MM.1S (cell line): ENCODE measurements around the gene ZNF212.
"Not testable (repeated sequence)": the region's sequence is repeated elsewhere in the genome, so short reads cannot be mapped to it uniquely, and the experiment has no call there.

Source experiments
- DNase-seq: peaks from one replicate; pipeline ENCODE4 v3.0.0-alpha.2; 2015
- H2AFZ ChIP-seq: fragments of 300-600 bp; sonication (generic); 2 replicates; pipeline ENCODE4 v1.6.0; 2016; ENCODE audit warnings: antibody characterized with exemption, low read length
- H3F3A ChIP-seq: fragments of 300-600 bp; sonication (generic); 2 replicates; pipeline ENCODE4 v1.6.1; 2016; ENCODE audit warnings: mild to moderate bottlenecking, antibody characterized with exemption, low read length, moderate library complexity, mixed read lengths; ENCODE audit not compliant: insufficient read depth
- H3K27ac ChIP-seq: fragments of 300-600 bp; sonication (generic); 2 replicates; pipeline ENCODE4 v1.5.1; 2016; ENCODE audit warnings: mild to moderate bottlenecking, low read length
- H3K27me3 ChIP-seq: fragments of 300-600 bp; sonication (generic); replicated peaks from 2 replicates; pipeline ENCODE4 v1.6.0; 2016; ENCODE audit warnings: low read length; ENCODE audit not compliant: insufficient read depth
- H3K36me3 ChIP-seq: fragments of 300-600 bp; sonication (generic); replicated peaks from 2 replicates; pipeline ENCODE4 v1.6.1; 2016; ENCODE audit warnings: mild to moderate bottlenecking, low read length, mixed read lengths; ENCODE audit not compliant: insufficient read depth
- H3K4me1 ChIP-seq: fragments of 300-600 bp; sonication (generic); 2 replicates; pipeline ENCODE4 v1.6.1; 2016; ENCODE audit warnings: low read length, mixed read lengths
- H3K4me2 ChIP-seq: fragments of 300-600 bp; sonication (generic); 2 replicates; pipeline ENCODE4 v1.6.0; 2016; ENCODE audit warnings: low read depth, low read length
- H3K4me3 ChIP-seq: fragments of 300-600 bp; sonication (generic); 2 replicates; pipeline ENCODE4 v1.5.1; 2016; ENCODE audit warnings: low read length, mixed read lengths
- H3K79me2 ChIP-seq: fragments of 300-600 bp; sonication (generic); 2 replicates; pipeline ENCODE4 v1.6.1; 2016; ENCODE audit warnings: mixed run types, low read length, mixed read lengths
- H3K9ac ChIP-seq: fragments of 300-600 bp; sonication (generic); 2 replicates; pipeline ENCODE4 v1.6.1; 2016; ENCODE audit warnings: low read length, mixed read lengths
- H3K9me2 ChIP-seq: fragments of 300-600 bp; sonication (generic); replicated peaks from 2 replicates; pipeline ENCODE4 v1.6.1; 2016; ENCODE audit warnings: mild to moderate bottlenecking, low read length, mixed read lengths; ENCODE audit not compliant: insufficient read depth
- H3K9me3 ChIP-seq: fragments of 300-600 bp; sonication (generic); replicated peaks from 2 replicates; pipeline ENCODE4 v1.6.1; 2016; ENCODE audit warnings: mild to moderate bottlenecking, low read length, mixed read lengths; ENCODE audit not compliant: insufficient read depth
- H4K20me1 ChIP-seq: fragments of 300-600 bp; sonication (generic); 2 replicates; pipeline ENCODE4 v1.6.1; 2016; ENCODE audit warnings: mild to moderate bottlenecking, low read length, moderate library complexity, mixed read lengths; ENCODE audit not compliant: insufficient read depth
- EZH2 ChIP-seq: fragments of 300-600 bp; sonication (generic); optimal IDR thresholded peaks from 2 replicates; pipeline ENCODE3; 2017; ENCODE audit warnings: low read depth, mild to moderate bottlenecking, antibody characterized with exemption, low read length, mixed read lengths
- EZH2phosphoT487 ChIP-seq: fragments of 300-600 bp; sonication (generic); IDR thresholded peaks from 2 replicates; pipeline ENCODE4 v1.6.1; 2018; ENCODE audit warnings: antibody characterized with exemption, low read length
- TF ChIP-seq, protein P1 (sequence below): fragments of 300-600 bp; sonication (generic); IDR thresholded peaks from 2 replicates; pipeline ENCODE4 v1.5.1; 2016; ENCODE audit warnings: antibody characterized with exemption, low read length, mixed read lengths

Gene ZNF212

DNA sequence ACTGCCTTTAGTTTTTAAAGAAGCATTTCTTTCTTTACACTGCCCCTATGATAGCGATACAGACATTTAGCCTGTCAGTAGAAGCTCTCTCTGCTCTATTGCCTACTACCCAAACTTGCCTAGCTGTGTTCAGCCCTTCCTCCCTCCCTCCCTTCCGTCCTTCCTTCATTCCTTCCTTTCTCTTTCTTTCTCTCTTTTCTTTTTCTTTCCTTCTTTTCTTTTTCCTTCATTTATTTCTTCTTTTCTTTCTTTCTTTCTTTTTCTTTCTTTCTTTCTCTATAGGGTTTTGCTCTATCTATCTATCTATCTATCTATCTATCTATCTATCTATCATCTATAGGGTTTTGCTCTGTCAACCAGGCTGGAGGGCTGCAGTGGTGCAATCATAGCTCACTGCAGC is 7.1 kb upstream of the ZNF212 start:
- H3K9me2 ChIP-seq = no peaks in the 10 kb centered on the region
- TF ChIP-seq EZH2phosphoT487 = no peak
- no peak for TF ChIP-seq EZH2
- TF ChIP-seq, protein P1, sequence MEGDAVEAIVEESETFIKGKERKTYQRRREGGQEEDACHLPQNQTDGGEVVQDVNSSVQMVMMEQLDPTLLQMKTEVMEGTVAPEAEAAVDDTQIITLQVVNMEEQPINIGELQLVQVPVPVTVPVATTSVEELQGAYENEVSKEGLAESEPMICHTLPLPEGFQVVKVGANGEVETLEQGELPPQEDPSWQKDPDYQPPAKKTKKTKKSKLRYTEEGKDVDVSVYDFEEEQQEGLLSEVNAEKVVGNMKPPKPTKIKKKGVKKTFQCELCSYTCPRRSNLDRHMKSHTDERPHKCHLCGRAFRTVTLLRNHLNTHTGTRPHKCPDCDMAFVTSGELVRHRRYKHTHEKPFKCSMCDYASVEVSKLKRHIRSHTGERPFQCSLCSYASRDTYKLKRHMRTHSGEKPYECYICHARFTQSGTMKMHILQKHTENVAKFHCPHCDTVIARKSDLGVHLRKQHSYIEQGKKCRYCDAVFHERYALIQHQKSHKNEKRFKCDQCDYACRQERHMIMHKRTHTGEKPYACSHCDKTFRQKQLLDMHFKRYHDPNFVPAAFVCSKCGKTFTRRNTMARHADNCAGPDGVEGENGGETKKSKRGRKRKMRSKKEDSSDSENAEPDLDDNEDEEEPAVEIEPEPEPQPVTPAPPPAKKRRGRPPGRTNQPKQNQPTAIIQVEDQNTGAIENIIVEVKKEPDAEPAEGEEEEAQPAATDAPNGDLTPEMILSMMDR = no peak
- H3F3A ChIP-seq = 0 out of 2 replicates have a peak, but pooled peaks cover 5% of the 10 kb centered on the region
- H3K27me3 ChIP-seq = no peaks in the 10 kb centered on the region
- DNase-seq = no peak
- no peaks in the 10 kb centered on the region for H3K9me3 ChIP-seq
- no peak overlapping the region for H3K4me3 ChIP-seq
- no peak overlapping the region for H3K27ac ChIP-seq
- H4K20me1 ChIP-seq = no peaks in the 10 kb centered on the region
- H3K36me3 ChIP-seq = no peaks in the 10 kb centered on the region
- no peak overlapping the region for H3K9ac ChIP-seq
- no peaks in the 10 kb centered on the region for H3K79me2 ChIP-seq
- H3K4me2 ChIP-seq = no peak overlapping the region
- no peaks in the 10 kb centered on the region for H3K4me1 ChIP-seq
- H2AFZ ChIP-seq = no peak overlapping the region

DNA sequence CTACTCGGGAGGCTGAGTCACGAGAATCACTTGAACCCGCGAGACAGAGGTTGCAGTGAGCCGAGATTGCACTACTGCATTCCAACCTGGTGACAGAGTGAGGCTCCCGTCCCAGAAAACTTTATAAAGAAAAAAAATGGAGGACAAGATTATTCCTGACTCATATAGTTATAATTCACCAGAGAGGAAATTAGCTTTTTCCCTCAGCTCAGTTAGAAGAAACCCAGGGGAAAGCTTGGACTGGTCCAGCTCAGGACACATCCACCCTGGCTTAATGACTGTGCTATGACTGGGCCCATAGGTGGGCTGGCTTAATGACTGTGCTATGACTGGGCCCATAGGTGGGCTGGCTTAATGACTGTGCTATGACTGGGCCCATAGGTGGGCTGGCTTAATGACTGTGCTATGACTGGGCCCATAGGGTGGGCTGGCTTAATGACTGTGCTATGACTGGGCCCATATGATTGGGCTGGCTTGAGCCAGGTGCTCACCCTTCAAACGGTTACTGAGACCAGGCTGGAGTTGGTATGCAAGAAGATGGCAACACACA is 5.7 kb upstream of the ZNF212 start:
- not testable (repeated sequence) for H3K9ac ChIP-seq, H4K20me1 ChIP-seq, H3K79me2 ChIP-seq, H3K9me2 ChIP-seq, H3K4me2 ChIP-seq, H3K27me3 ChIP-seq, H3K27ac ChIP-seq, H3K36me3 ChIP-seq, H3K9me3 ChIP-seq, H3K4me3 ChIP-seq, DNase-seq, H2AFZ ChIP-seq, H3K4me1 ChIP-seq
- H3F3A ChIP-seq = peaks cover 12% of the 10 kb centered on the region

DNA sequence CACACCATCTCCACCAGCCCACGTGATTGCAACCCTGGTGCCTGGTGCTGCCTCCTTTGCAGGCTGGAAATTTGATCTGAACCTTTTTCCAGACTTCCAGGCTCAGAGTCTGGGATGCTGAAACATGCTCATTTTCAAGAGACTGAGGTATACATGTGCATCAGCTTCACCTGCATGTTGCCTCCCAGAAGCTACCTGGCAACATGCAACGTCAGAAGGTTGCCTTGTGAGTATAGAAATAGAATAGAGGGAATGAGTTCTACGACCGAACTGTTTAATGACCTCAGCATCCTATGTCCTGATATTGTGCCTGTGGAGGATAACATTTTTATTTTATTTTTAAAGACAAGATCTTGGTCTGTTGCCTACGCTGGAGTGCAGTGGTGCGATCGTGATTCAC is 1.9 kb upstream of the ZNF212 start:
- no peaks in the 10 kb centered on the region for H3K9me3 ChIP-seq
- H4K20me1 ChIP-seq = no peaks in the 10 kb centered on the region
- peaks cover 31% of the 10 kb centered on the region for H3K79me2 ChIP-seq
- no peak overlapping the region for H3K4me2 ChIP-seq
- H3K9me2 ChIP-seq = no peaks in the 10 kb centered on the region
- H3K36me3 ChIP-seq = no peaks in the 10 kb centered on the region
- TF ChIP-seq, protein P1 = no peak
- TF ChIP-seq EZH2 = no peak
- TF ChIP-seq EZH2phosphoT487 = no peak
- peaks cover 14% of the 10 kb centered on the region for H3F3A ChIP-seq
- peaks cover 16% of the 10 kb centered on the region for H3K4me1 ChIP-seq
- no peak overlapping the region for H3K4me3 ChIP-seq
- no peak overlapping the region for H2AFZ ChIP-seq
- no peaks in the 10 kb centered on the region for H3K27me3 ChIP-seq
- DNase-seq = no peak
- no peak overlapping the region for H3K9ac ChIP-seq
- H3K27ac ChIP-seq = no peak overlapping the region

DNA sequence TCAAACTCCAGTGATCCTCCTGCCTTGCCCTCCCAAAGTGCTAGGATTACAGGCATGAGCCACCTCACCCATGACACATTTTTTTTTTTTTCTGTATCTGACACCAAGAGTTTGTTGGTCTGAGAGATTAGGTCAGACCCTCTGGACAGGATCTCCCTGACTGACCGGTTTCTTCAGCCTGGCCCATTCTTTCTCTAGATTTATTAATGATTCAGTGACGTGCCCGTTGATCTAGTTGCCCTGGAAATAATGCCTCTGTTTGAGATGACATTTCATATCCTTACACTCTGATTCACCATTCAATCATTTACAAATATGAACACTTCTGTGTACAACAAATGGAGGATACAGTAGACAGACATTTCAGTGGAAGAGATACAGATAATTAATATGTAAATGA is 1.4 kb upstream of the ZNF212 start:
- Histone ChIP-seq H3K79me2 (peaks cover 36% of the 10 kb centered on the region), H3K9me3 (no peaks in the 10 kb centered on the region), H3K36me3 (no peaks in the 10 kb centered on the region), H3K9me2 (no peaks in the 10 kb centered on the region), H2AFZ (peak overlapping the region; percentile 67; the same call in 1 of the 2 replicates), H3F3A (peaks cover 14% of the 10 kb centered on the region), H3K4me2 (peak overlapping the region; percentile 95; the same call in 1 of the 2 replicates), H4K20me1 (no peaks in the 10 kb centered on the region), H3K9ac (no peak overlapping the region), H3K4me1 (peaks cover 16% of the 10 kb centered on the region), H3K4me3 (no peak overlapping the region), H3K27ac (no peak overlapping the region; the same call in 1 of the 2 replicates), H3K27me3 (no peaks in the 10 kb centered on the region)
- TF ChIP-seq, protein P1 = no peak
- TF ChIP-seq EZH2phosphoT487 (no peak), EZH2 (no peak)
- no peak for DNase-seq
